Endothelial cell of umbilical vein (primary cell): ENCODE data around the gene PTPRD.

Source experiments
- CTCF ChIP-seq, 2 donors: IDR thresholded peaks; 1 replicate in 1 of 2; 2 replicates in 1 of 2; pipeline ENCODE4 v1.5.1; 2011; ENCODE audit warnings: low read length in 2 of 2, mild to moderate bottlenecking in 2 of 2, moderate library complexity in 2 of 2, control low read depth in 1 of 2, inconsistent platforms in 1 of 2, low read depth in 1 of 2; ENCODE audit not compliant: insufficient read depth in 1 of 2; ENCODE audit errors: extremely low read depth in 1 of 2
- EZH2 ChIP-seq: IDR thresholded peaks from 2 replicates; pipeline ENCODE4 v1.6.1; 2012; ENCODE audit warnings: borderline replicate concordance, low read depth, mild to moderate bottlenecking, moderate library complexity, low read length, inconsistent platforms; ENCODE audit not compliant: severe bottlenecking
- POLR2A ChIP-seq: IDR thresholded peaks from 2 replicates; pipeline ENCODE4 v1.6.1; 2012; ENCODE audit warnings: low read depth, mild to moderate bottlenecking, control low read depth, low read length
- POLR2AphosphoS5 ChIP-seq: IDR thresholded peaks from 2 replicates; pipeline ENCODE4 v1.6.1; 2012; ENCODE audit warnings: low read depth, mild to moderate bottlenecking, control low read depth, low read length, moderate library complexity; ENCODE audit not compliant: insufficient read depth

GRCh38 chr9:8543219-8543618 lies 2069.6 kb downstream of the PTPRD start:
- TF ChIP-seq CTCF (IDR thresholded peaks at IDR 0.05; ENCODE audit: extremely low read depth in 1 of 2, insufficient read depth in 1 of 2, low read depth in 1 of 2, low read length in 2 of 2), result no peak
- TF ChIP-seq POLR2AphosphoS5, result no peak
- no peak for TF ChIP-seq POLR2A
- TF ChIP-seq EZH2, result no peak
